RKO (cell line): Measurements from ENCODE around the gene RAB6C.
"Not testable (repeated sequence)": the region's sequence is repeated elsewhere in the genome, so short reads cannot be mapped to it uniquely, and the experiment has no call there.

ENCODE experiments used
- DNase-seq: peaks from one replicate; pipeline ENCODE4 v3.0.0-alpha.2; 2016; ENCODE audit warnings: low spot score

RAB6C gene

DNA sequence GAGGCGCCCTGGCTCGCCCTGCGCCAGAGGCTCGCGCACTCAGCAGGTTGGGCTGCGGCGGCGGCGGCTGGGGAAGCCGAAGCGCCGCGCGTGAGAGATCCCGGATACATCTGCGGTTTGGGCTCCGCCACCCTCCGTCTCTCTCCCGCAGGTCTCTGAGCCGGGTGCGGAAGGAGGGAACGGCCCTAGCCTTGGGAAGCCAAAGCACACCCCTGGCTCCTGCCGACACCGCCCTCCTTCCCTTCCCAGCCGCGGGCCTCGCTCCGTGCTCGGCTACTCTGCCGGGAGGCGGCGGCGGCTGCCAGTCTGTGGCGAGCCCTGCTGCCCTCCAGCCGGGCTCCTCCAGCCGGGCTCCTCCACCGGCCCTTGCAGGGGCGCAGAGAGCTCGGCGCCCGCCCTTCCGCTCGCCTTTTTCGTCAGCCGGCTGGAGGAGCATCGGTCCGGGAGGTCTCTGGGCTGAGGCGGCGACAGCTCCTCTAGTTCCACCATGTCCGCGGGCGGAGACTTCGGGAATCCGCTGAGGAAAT, at the start of gene RAB6C:
Gene RAB6C (plus strand): TSS at position 38 of the 527 bp plus-strand sequence. CDS start 450 bp downstream, at position 488.
- DNase-seq = not testable (repeated sequence)

DNA sequence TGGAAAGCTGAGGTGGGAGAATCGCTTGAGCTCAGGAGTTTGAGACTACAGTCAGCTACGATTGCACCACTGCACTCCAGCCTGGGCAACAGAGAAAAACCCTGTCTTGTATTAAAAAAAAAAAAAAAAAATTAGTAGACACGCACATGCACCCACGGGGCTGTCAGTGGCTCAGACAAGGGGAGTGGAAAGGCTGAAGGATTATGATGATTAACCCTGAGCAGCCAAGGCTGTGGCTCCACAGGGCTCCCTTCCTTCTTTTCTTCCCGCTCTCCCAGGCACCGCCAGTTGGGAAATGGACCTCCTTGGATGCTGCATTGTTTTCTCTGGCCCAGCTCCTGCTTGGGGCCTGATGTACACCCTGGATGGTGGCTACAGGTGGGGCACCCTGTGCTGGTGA, 49.0 kb upstream of the RAB6C start:
- no peak for DNase-seq

DNA sequence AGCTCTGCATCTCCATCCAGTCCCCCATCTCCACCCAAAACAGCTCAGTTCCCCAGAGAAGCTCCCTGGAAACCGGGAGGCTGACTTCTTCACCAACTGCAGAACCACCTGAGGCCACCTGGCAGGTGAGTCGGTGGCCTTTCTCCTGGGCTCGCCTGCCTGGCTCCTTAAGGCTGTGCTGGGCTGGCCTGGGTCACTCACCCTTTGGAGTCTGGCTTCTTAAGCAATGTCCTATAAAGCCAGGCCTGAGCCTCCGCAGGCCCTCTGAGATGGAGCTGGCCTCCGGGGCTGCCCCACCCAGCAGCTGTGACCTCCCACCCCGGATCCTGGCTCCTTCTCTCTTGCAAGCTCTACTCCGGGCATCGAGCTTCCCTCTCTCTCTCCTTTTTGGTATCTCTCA, 46.1 kb upstream of the RAB6C start:
- DNase-seq = not testable (repeated sequence)

DNA sequence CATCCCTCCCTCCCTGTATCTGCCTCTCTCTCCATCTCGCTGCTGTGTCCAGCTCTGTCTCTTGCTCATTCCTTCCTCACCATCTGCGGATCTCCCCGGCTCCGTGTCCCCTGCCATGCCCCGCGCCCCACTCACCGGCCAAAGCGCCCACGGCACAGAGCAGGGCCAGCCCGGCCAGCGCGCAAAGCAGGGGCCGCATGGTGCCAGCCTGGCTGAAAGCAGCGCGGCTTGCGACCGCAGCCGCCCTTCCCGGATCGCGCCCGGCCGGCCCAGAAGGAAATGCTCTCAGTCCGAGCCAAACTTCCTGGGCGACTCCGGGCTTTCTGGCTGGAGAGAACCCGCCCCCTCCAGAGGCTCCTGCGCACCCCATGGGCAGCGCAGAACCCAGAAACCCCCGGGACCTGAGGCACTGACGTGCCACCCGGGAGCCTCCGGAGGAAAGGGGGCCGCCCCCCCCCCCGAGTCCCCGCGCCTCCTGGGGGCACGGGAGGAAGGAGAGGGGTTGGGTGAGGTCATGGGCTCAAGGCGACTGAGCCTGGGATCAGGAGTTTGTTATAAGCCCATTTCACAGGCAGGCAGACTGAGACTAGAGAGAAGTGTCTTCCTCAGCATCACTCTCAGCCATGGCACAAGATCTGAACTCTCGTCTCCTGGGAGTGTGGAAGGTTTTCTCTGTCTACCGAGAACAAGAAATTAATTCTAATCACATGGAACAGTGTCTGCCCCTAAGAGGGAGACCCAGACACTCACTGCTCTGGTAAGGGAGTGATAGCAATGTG, 45.2 kb upstream of the RAB6C start:
- no peak for DNase-seq

DNA sequence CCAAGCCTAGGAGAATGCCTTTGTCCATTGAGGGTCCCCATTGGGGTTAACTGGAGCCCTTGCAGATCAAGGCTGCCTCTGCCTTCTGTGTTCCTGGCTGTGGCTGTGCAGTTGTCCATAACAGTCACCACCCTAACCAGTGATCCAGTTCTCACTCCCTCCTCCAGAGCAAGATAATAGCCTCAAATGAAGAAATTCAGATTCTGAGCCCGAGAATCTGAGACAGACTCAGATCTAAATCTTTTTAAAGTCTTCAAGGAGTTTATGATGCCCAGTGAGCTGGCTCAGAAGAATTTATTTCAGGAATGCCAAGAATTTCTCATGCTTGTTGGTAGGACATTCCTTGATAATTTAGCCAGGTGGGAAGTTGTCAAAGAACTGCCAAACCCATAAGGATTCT, 44.3 kb upstream of the RAB6C start:
- DNase-seq = no peak

DNA sequence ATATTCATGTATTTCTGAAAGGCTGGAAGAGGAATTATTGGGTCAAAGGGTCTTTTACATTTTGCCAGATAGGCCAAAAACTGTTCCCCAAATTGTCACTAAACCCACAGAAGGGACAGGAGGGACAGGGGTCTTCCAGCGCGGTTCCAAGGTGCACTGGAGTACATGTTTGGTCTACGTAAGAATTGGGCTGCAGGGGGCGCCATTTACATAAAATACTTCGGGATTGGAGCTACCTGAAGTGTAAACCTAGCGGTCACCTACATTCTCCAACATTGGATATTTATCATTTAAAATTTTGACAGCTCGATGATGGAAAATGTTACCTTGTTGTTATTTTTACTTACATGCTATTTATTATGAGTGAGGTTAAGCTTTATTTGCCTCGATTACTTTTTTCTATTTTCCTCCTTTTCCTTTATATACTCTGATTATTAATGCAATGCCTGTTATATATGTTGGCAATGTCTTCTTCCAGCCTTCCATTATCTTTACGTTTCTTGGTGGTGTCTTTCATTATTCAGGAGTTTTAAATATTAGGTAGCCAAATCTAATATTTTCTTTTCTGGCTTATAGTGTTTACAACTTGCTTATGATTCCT, 43.0 kb upstream of the RAB6C start:
- peak; percentile 61 for DNase-seq

DNA sequence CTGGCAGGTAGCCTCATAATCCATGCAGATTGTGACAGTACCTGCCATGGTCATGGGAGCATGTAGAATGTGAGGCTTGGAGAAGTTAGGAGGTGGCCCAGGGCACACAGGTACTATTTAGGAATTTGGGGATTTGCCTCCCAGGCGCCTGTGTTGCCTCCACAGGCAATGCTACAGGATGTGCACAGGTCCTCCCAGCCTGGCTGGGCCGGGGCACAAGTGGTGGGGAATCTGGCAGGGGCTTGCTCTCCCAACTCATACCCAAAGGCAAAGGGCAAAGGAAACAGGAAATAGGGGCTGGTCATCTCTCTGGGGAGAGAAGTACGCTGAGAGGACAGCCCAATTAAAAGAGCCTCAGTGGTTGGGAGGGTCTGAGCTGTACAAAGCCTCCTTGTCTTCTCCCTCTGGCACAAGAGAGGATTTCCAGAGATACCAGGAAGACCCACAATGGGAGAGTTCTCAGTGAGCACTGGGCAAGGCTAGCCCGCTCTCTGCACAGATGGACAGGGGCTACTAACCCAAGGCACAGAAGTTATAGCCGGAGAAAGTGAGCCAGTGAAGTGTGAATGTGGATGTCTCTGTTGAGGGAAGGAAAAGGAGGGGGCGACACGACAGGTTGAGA, 40.5 kb upstream of the RAB6C start:
- DNase-seq = not testable (repeated sequence)

DNA sequence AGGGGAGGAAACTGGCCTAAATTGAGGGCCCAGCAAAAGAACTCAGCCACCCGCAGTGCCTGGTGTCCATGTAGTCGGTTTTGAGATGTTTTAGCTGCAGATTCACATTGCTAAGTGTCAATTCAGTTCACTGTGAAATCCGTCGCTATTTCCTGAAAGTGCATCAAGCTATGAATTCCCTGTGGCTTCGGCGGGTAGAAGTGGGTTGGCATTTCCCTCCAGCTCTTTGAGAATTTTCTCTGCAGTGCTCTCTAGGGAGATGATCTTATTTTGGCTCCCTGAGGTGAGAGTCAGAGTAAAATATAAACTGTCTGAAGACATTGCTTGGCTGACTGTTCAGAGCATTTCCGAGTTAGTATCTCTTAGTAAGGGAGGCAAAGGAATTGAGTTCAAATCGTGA, 36.0 kb upstream of the RAB6C start:
- DNase-seq = not testable (repeated sequence)

DNA sequence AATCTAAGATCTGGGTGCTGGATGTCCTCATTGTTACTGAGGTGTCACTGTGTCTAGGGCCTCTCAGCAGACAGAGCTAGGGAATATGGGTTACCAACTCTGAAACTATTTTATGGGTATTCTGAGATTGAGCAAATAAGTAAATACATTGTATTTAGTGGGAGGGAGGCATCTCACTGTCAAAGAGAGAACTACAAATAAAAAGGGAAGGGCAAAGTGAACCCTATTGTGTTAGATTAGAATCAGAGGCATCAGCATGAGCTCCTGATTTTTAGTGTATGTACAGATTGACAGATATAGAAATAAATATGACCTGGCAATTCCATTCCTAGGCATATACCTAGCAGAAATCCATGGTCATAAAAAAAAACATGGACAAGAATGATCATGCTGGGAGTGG, 33.9 kb upstream of the RAB6C start:
- no peak for DNase-seq

DNA sequence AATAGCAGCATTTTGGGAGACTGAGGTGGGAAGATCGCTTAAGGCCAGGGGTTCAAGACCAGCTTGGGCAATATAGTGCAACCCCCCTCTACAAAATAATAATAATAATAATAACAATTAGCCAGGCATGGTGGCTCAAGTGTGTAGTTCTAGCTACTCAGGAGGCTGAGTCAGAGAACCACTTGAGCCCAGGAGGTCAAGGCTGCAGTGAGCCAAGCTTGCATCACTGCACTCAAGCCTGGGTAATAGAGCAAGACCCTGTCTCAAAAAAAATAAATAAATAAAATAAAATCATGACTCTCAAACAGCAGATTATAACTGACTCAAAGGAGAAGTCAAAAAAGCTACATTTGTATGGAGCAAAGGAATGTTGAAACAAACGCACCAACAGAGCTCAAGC, 31.8 kb upstream of the RAB6C start:
- not testable (repeated sequence) for DNase-seq

DNA sequence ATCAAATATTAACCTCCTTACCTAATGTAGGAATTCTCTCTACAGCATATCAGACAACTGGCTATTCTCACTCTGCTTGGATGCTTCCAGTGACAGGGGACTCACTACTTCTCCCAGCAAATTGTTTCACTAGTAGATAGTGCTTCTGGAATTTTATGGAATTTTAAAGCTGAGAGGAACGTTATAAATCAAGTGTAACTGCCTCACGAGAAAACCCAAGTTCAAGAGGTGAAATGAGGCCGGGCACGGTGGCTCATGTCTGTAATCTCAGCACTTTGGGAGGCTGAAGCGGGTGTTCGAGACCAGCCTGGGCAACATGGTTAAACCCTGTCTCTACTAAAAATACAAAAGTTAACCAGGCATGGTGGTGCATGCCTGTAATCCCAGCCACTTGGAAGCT, 23.3 kb upstream of the RAB6C start:
- not testable (repeated sequence) for DNase-seq

DNA sequence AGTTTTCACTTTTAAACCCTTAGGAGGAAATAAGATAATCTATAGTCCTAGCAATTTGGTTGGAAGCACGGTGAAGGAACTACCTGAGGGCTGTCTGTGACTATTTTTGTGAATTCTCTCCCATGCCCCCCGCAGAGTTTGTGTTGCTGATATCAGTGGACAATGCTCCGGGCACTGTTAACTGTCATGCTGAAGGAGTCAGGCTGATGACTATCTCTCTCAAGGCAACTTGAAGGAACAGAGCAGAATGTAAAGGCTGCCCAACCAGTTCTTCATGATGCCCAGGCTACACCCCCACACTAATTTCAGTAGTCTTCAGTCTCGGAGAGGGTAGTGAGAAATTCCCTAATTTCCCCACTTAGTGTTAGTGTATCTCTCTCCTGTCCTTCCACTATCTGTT, 21.6 kb upstream of the RAB6C start:
- DNase-seq = no peak

DNA sequence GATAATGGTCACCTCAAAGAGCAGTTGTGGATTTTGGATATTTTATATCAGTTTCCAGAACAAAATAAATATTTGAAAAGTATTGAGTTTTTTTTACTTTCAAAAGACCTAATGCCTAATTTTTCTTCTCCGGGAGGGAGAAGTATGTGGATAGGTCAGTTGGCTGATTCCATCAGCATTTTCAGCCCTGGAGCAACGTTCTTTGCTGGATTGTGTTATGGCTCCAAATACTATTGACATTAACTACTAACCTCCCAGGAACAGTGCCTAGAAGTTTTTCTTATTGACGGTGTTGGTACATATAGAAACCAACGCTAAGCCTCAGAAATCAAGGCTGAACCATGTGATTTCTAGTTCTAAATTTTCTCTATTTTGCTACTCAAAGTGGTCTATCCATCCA, 20.7 kb upstream of the RAB6C start:
- DNase-seq = not testable (repeated sequence)

DNA sequence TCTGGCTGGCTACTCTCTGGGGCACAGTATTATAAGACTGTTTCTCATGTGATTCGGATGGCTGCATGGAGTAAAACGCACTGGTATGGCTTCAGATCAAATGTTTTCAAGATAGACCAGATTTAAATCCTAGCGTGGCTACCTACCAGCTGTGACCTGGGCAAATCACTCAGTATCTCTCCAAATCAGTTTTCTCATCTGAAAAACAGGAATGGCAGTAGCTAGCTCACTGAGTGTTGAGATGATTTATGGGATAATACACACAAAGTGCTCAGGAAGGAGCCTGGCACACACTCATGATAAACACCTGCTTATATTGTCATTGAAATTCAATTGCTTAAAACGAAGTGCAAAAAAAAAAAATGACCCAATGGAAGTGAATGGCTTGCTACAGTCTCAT, 10.9 kb upstream of the RAB6C start:
- DNase-seq = not testable (repeated sequence)

DNA sequence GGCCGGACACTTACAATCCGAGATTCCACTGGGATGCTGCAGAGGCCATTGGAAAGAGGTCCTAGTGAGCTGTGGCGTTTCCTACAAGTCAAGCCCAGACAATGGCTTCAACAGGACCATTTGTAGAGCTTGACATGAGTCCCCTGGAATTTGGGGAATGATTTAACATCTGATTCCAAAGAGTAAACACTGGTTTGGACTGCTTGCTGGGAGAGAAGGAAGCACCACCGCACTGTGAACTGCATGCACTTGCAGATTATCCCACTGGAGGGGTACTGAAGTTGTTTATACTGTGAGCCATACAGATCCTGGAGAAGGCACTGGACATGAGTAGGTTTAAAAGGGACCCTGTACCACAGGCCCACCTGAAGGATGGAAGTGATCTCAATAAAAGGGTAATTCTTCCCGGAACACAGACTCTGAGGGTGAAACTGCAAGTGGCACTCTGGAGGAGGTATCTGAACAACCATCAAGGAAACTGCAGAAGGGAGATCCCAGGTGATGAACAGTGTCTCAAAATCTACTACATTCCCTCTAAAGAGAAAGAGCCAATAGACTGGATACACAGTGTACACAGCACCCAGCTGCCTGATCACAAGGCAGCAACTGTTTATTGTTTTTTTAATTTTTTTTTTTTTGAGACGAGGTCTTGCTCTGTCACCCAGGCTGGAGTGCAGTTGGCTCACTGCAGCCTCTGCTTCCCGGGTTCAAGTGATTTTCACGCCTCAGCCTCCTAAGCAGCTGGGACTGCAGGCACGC, 4.3 kb upstream of the RAB6C start:
- no peak for DNase-seq

DNA sequence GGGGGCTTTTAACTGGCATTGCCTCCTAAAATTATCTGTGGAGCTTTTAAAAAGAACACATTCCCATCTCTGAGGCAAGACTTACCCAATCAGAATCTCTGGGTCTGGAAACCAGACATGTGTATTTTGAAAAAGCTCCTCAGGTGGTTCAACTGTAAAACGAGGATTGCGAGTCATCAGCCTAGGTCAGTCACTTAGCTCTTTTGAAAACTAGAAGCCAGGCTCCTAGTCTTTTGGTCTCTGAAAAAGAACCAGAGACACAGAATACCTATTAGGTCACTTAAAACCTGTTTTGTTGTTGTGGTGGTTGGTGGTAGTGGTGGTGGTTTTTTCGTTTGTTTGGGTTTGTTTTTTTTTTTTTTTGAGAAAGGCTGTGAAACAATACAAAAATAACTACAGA, 2.5 kb upstream of the RAB6C start:
- not testable (repeated sequence) for DNase-seq

DNA sequence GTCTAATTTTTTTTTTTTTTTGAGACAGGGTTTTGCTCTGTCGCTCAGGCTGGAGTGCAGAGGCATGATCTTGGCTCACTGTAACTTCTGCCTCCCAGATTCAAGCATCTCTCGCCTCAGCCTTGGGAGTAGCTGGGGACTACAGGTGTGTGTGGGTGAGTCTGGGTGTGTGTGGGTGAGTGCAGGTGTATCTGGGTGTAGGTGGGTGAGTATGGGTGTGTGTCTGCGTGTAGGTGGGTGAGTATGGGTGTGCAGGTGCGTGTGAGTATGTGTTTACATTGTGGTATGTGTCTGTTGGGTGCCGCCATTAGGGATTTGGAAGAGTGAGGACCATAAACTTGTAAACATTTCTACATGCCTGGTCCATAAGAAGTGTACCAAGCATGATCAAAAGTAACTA, 1.5 kb upstream of the RAB6C start:
- DNase-seq = no peak

DNA sequence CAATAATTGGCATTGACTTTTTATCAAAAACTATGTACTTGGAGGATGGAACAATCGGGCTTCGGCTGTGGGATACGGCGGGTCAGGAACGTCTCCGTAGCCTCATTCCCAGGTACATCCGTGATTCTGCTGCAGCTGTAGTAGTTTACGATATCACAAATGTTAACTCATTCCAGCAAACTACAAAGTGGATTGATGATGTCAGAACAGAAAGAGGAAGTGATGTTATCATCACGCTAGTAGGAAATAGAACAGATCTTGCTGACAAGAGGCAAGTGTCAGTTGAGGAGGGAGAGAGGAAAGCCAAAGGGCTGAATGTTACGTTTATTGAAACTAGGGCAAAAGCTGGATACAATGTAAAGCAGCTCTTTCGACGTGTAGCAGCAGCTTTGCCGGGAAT, 780 bp downstream of the RAB6C start:
- DNase-seq = not testable (repeated sequence)

DNA sequence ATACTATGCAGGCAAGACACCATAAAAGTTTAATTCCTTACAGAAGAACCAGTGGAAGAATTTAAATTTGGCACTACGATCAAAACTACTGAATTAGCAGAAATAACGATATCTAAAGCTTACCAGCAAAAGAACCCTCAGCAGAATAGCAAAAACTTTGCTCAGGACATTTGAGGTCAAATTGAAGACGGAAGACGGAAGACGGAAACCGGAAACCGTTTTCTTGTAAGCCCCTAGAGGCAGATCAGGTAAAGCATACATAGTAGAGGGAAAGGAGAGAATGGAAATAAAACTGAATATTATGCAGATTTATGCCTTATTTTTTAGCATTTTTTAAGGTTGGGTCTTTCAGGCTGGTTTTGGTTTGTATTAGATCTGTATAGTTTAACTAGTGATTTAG, 2.2 kb downstream of the RAB6C start:
- not testable (repeated sequence) for DNase-seq

DNA sequence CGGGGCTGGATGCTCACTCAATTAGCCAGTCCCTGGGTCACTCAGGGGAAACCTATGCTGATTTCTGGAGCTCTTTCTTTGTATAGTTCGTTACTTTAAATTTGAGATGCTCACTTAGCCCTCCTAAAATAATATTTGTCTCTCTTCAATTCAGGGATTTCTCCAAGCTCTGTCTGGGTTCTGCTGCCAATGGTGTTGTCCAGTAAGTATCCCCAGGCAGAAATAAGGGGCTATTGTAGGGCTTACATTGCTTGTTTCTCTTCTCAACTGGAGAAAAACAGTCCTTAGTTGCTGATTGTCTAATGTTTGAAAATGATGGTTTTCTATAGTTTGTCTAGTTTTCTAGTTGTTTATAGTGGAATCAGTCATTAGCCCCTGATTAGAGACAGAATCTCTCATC, 5.0 kb downstream of the RAB6C start:
- no peak for DNase-seq

DNA sequence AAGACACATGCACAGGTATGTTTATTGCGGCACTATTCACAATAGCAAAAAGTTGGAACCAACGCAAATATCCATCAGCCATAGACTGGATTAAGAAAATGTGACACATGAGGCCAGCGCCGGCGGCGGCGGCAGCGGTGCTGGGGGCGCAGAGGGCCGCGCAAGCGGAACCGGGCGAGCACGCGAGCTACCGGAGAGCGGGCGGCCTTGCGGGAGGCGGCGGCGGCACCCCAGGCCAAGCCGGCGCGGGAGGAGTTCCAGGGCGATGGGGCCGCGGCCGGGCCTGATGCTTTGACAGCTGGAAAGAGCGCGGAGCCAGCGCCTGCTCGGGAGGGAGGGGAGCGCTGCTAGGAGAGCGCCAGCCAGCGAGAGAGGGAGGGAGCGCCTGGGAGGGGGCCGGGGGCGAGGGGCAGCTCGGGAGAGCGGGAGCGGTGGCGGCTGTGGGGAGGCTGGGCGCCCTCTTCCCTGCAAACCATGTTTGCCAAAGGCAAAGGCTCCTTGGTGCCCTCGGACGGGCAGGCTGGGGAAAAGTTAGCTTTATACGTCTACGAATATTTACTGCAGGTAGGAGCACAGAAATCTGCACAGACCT, 13.0 kb downstream of the RAB6C start:
- not testable (repeated sequence) for DNase-seq

DNA sequence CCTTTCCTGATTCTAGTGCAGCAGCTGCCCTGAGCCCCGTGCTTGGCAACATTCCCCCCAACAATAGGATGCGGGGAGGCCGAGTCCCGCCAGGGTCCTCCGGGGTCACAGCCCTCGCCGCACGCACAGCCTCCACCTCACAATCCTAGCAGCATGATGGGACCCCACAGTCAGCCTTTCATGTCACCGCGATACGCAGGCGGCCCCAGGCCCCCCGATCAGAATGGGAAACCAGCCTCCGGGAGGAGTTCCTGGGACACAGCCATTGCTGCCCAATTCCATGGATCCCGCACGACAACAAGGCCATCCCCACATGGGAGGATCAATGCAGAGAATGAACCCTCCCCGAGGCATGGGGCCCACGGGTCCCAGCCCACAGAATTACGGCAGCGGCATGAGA, 13.7 kb downstream of the RAB6C start:
- not testable (repeated sequence) for DNase-seq
